GM21526 (cell line): ENCODE data around the gene GRIK3.

ENCODE experiments used
- ATAC-seq: cut with Tn5 transposase; IDR thresholded peaks from one replicate; pipeline ENCODE4 v1.9.1; 2021; ENCODE audit warnings: moderate library complexity; ENCODE audit not compliant: unreplicated experiment, low FRiP score

The GRIK3 gene

GRCh38 chr1:37047542-37047941, 13.2 kb upstream of the GRIK3 start:
- no peak for ATAC-seq

GRCh38 chr1:37043101-37043500, 8.8 kb upstream of the GRIK3 start:
- ATAC-seq, result no peak

GRCh38 chr1:37042506-37042905, 8.2 kb upstream of the GRIK3 start:
- ATAC-seq, result no peak

- ATAC-seq, result no peak
Measured at GRCh38 chr1:37041483-37041882, 7.2 kb upstream of the GRIK3 start.

GRCh38 chr1:37040773-37041172, 6.5 kb upstream of the GRIK3 start:
- ATAC-seq, result no peak

- ATAC-seq, result no peak
Measured at GRCh38 chr1:37040261-37040660, 5.9 kb upstream of the GRIK3 start.

GRCh38 chr1:37038227-37039093, 4.1 kb upstream of the GRIK3 start:
- no peak for ATAC-seq

- ATAC-seq, result no peak
Measured at GRCh38 chr1:37037690-37038089, 3.4 kb upstream of the GRIK3 start.

- ATAC-seq, result no peak
Measured at GRCh38 chr1:37036667-37037053, 2.3 kb upstream of the GRIK3 start.

- no peak for ATAC-seq
Measured at GRCh38 chr1:37035796-37036666, 1.7 kb upstream of the GRIK3 start.

GRCh38 chr1:37035014-37035691, 838 bp upstream of the GRIK3 start:
- no peak for ATAC-seq

- ATAC-seq, result no peak
Measured at GRCh38 chr1:37033355-37034101, 787 bp downstream of the GRIK3 start.

- ATAC-seq, result no peak
Measured at GRCh38 chr1:37032660-37033354, 1.5 kb downstream of the GRIK3 start.

GRCh38 chr1:37031871-37032270, 2.4 kb downstream of the GRIK3 start:
- ATAC-seq, result no peak

- ATAC-seq, result no peak
Measured at GRCh38 chr1:37031429-37031828, 2.9 kb downstream of the GRIK3 start.

- ATAC-seq, result no peak
Measured at GRCh38 chr1:37028981-37029617, 5.2 kb downstream of the GRIK3 start.

- no peak for ATAC-seq
Measured at GRCh38 chr1:37021502-37021901, 12.8 kb downstream of the GRIK3 start.

- no peak for ATAC-seq
Measured at GRCh38 chr1:37020653-37021277, 13.6 kb downstream of the GRIK3 start.

GRCh38 chr1:37018510-37018909, 15.8 kb downstream of the GRIK3 start:
- ATAC-seq, result no peak
